Measurements from ENCODE around the gene IQCH.

- TF ChIP-seq, protein P1, sequence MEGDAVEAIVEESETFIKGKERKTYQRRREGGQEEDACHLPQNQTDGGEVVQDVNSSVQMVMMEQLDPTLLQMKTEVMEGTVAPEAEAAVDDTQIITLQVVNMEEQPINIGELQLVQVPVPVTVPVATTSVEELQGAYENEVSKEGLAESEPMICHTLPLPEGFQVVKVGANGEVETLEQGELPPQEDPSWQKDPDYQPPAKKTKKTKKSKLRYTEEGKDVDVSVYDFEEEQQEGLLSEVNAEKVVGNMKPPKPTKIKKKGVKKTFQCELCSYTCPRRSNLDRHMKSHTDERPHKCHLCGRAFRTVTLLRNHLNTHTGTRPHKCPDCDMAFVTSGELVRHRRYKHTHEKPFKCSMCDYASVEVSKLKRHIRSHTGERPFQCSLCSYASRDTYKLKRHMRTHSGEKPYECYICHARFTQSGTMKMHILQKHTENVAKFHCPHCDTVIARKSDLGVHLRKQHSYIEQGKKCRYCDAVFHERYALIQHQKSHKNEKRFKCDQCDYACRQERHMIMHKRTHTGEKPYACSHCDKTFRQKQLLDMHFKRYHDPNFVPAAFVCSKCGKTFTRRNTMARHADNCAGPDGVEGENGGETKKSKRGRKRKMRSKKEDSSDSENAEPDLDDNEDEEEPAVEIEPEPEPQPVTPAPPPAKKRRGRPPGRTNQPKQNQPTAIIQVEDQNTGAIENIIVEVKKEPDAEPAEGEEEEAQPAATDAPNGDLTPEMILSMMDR (optimal IDR thresholded peaks at IDR 0.05 in 1 of 3, IDR thresholded peaks at IDR 0.05 in 1 of 3, conservative IDR thresholded peaks at IDR 0.05 in 1 of 3; ENCODE audit: extremely low read depth in 1 of 3, insufficient read depth in 2 of 3, low read length in 3 of 3): no peak
- TF ChIP-seq EZH2 (IDR thresholded peaks at IDR 0.05; ENCODE audit: low read length): no peak
These were observed 249.5 kb downstream of the IQCH start for GRCh38 chr15:67504056-67504455.
